SK-N-SH (cell line): ENCODE measurements around the gene ESD. TPM values are rescaled to one million over a fixed set of nuclear protein-coding genes. Genes with fewer than 3 reads are reported as not detected.
"Not testable (repeated sequence)": the region's sequence is repeated elsewhere in the genome, so short reads cannot be mapped to it uniquely, and the experiment has no call there.

Source experiments
- CTCF ChIA-PET: fragments of 300-600, 350-600 bp; formaldehyde crosslinking; extraction: SDS; loops from one replicate; lab custom pipeline; 2021; lab: Yijun Ruan, JAX
- POLR2A ChIA-PET: fragments of 350-600 bp; sonication (Branson Sonifier 250); formaldehyde crosslinking; extraction: SDS; loops from one replicate; lab custom pipeline; 2020; ENCODE audit warnings: antibody characterized with exemption, inconsistent platforms; lab: Yijun Ruan, JAX
- DNase-seq: peaks from one replicate; pipeline ENCODE4 v3.0.0; 2012
- H2AFZ ChIP-seq: fragments of 200-600 bp; sonication (generic); 2 replicates; pipeline ENCODE4 v1.8.1; 2016; ENCODE audit warnings: antibody characterized with exemption, mild to moderate bottlenecking, low read depth
- H3F3A ChIP-seq: fragments of 200-600 bp; sonication (generic); replicated peaks from 2 replicates; pipeline ENCODE3; 2016; ENCODE audit warnings: antibody characterized with exemption, mild to moderate bottlenecking; ENCODE audit not compliant: insufficient read depth
- H3K27ac ChIP-seq, 2 experiments: fragments of 200-500 bp in 1 of 2; fragments of 200-600 bp in 1 of 2; sonication (Bioruptor generic) in 1 of 2; sonication (generic), shearing (Covaris generic) in 1 of 2; 2 replicates each; pipeline versions ENCODE4 v1.5.1 to v1.6.1; 2014 to 2016; ENCODE audit warnings: low read depth in 2 of 2, inconsistent platforms in 1 of 2, low read length in 1 of 2, mild to moderate bottlenecking in 1 of 2, mixed read lengths in 1 of 2
- H3K27me3 ChIP-seq: fragments of 200-600 bp; sonication (generic), shearing (Covaris generic); 2 replicates; pipeline ENCODE4 v1.6.1; 2016; ENCODE audit warnings: mixed run types; ENCODE audit not compliant: insufficient read depth
- H3K36me3 ChIP-seq, 2 experiments: fragments of 200-500 bp in 1 of 2; fragments of 200-600 bp in 1 of 2; sonication (Bioruptor generic) in 1 of 2; sonication (generic) in 1 of 2; replicated peaks in 1 of 2; 2 replicates each; pipeline versions ENCODE3 to v1.5.1; 2014 to 2016; ENCODE audit warnings: low read length in 1 of 2, mild to moderate bottlenecking in 1 of 2; ENCODE audit not compliant: insufficient read depth in 2 of 2, control insufficient read depth in 1 of 2
- H3K4me1 ChIP-seq, 2 experiments: fragments of 200-500 bp in 1 of 2; fragments of 200-600 bp in 1 of 2; sonication (Bioruptor generic) in 1 of 2; sonication (generic), shearing (Covaris generic) in 1 of 2; 2 replicates each; pipeline versions ENCODE4 v1.5.1 to v1.6.1; 2014 to 2016; ENCODE audit warnings: low read depth in 1 of 2, low read length in 1 of 2, mixed run types in 1 of 2; ENCODE audit not compliant: insufficient read depth in 2 of 2, control insufficient read depth in 1 of 2
- H3K4me2 ChIP-seq: fragments of 200-600 bp; sonication (generic), shearing (Covaris generic); 2 replicates; pipeline ENCODE4 v1.6.1; 2017; ENCODE audit warnings: mixed run types
- H3K4me3 ChIP-seq, 2 experiments: fragments of 200-500 bp in 1 of 2; fragments of 200-600 bp in 1 of 2; sonication (Bioruptor generic) in 1 of 2; sonication (generic), shearing (Covaris generic) in 1 of 2; 2 replicates each; pipeline versions ENCODE4 v1.5.1 to v1.8.1; 2014 to 2016; ENCODE audit warnings: low read depth in 2 of 2, inconsistent platforms in 1 of 2, low read length in 1 of 2, mild to moderate bottlenecking in 1 of 2, mixed read lengths in 1 of 2, moderate library complexity in 1 of 2
- H3K79me2 ChIP-seq: fragments of 200-600 bp; sonication (generic); 2 replicates; pipeline ENCODE4 v1.8.1; 2017; ENCODE audit warnings: mild to moderate bottlenecking; ENCODE audit not compliant: insufficient read depth
- H3K9ac ChIP-seq: fragments of 200-600 bp; sonication (generic); 2 replicates; pipeline ENCODE4 v1.6.1; 2017; ENCODE audit warnings: mixed run types
- H3K9me2 ChIP-seq: fragments of 200-600 bp; sonication (generic); 2 replicates; pipeline ENCODE4 v1.6.1; 2017; ENCODE audit warnings: mixed run types
- H3K9me3 ChIP-seq: fragments of 200-600 bp; sonication (generic); 2 replicates; pipeline ENCODE4 v1.6.1; 2017; ENCODE audit warnings: mixed run types, mild to moderate bottlenecking, moderate library complexity
- H4K20me1 ChIP-seq: fragments of 200-600 bp; sonication (generic); 2 replicates; pipeline ENCODE4 v1.6.1; 2017; ENCODE audit warnings: mild to moderate bottlenecking, mixed run types; ENCODE audit not compliant: insufficient read depth
- EP300 ChIP-seq, 2 experiments: IDR thresholded peaks; 2 replicates each; pipeline versions ENCODE4 v1.4.0 to v1.6.1; 2012; ENCODE audit warnings: borderline replicate concordance in 1 of 2, low read depth in 1 of 2, low read length in 1 of 2
- EZH2phosphoT487 ChIP-seq: fragments of 200-600 bp; sonication (generic); IDR thresholded peaks from 2 replicates; pipeline ENCODE4 v1.6.1; 2017; ENCODE audit warnings: low read depth, mixed run types, mild to moderate bottlenecking, antibody characterized with exemption, moderate library complexity, borderline replicate concordance
- FOXM1 ChIP-seq: IDR thresholded peaks from 2 replicates; pipeline ENCODE4 v1.4.0; 2012; ENCODE audit warnings: low read depth, mild to moderate bottlenecking
- GATA2 ChIP-seq: sonication (generic); formaldehyde crosslinking; IDR thresholded peaks from 2 replicates; pipeline ENCODE4 v1.5.0; 2020; ENCODE audit warnings: mild to moderate bottlenecking, missing genetic modification reagents
- JUND ChIP-seq: IDR thresholded peaks from 2 replicates; pipeline ENCODE4 v1.4.0; 2012
- MEF2A ChIP-seq: IDR thresholded peaks from 2 replicates; pipeline ENCODE4 v1.4.0; 2012; ENCODE audit warnings: low read depth, borderline replicate concordance
- RAD21 ChIP-seq: IDR thresholded peaks from 2 replicates; pipeline ENCODE4 v1.6.1; 2012; ENCODE audit warnings: mild to moderate bottlenecking, low read length
- RFX5 ChIP-seq: IDR thresholded peaks from 2 replicates; pipeline ENCODE4 v1.6.1; 2012; ENCODE audit warnings: mild to moderate bottlenecking, improper control_type of control experiment, low read length
- TAF1 ChIP-seq: IDR thresholded peaks from 2 replicates; pipeline ENCODE4 v1.6.1; 2012; ENCODE audit warnings: low read depth, mild to moderate bottlenecking, low read length, moderate library complexity, borderline replicate concordance
- WGBS: methylation state at CpG from one replicate; pipeline ENCODE4 v1.1.6; 2017; ENCODE audit warnings: low lambda C conversion rate; 5-methylcytosine and 5-hydroxymethylcytosine counted together
- polyA plus RNA-seq, 3 experiments: library from polyadenylated mRNA; depleted of rRNA; stranded (reverse); fragments of >200 nt; gene quantifications; 2 replicates each; pipeline ENCODE4 v1.2.3, GENCODE V29; 2012
- TF ChIP-seq, protein P1 (sequence below): fragments of 200-600 bp; sonication (generic); IDR thresholded peaks from 2 replicates; pipeline ENCODE4 v1.6.1; 2017; ENCODE audit warnings: antibody characterized with exemption, mild to moderate bottlenecking, moderate library complexity
- TF ChIP-seq, protein P2 (sequence below): fragments of 150-350 bp; IDR thresholded peaks from 2 replicates; pipeline ENCODE4 v1.6.1; 2016; ENCODE audit warnings: mild to moderate bottlenecking, low read depth, low read length
- TF ChIP-seq, protein P3 (sequence below): IDR thresholded peaks from 2 replicates; pipeline ENCODE4 v1.4.0; 2012; ENCODE audit warnings: low read depth, borderline replicate concordance

Gene ESD
- polyA plus RNA-seq, 1 of the 3 experiments (the other 2 are of a cell fraction): 80.9 TPM

DNA sequence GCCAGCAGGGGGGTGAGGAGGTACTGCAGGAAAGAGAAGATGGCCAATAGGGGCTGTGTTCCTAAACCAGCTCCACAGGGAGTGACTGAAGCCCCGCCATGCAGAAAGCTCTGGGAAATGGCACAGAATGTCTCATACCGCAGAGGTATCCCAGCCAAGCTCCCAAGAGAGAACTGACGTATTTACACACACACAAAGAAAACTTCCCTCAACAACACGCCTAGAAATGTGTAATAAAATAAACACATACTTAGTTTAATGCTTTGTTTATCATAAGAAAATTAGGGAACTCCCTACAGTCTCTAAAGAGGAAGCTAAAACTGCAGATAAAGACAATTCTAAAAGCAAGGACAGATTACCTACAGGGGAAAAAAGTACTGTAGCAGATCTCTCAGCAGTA lies 40.0 kb downstream of the ESD start (continued):
- no peak for TF ChIP-seq EZH2phosphoT487
- TF ChIP-seq, protein P1, sequence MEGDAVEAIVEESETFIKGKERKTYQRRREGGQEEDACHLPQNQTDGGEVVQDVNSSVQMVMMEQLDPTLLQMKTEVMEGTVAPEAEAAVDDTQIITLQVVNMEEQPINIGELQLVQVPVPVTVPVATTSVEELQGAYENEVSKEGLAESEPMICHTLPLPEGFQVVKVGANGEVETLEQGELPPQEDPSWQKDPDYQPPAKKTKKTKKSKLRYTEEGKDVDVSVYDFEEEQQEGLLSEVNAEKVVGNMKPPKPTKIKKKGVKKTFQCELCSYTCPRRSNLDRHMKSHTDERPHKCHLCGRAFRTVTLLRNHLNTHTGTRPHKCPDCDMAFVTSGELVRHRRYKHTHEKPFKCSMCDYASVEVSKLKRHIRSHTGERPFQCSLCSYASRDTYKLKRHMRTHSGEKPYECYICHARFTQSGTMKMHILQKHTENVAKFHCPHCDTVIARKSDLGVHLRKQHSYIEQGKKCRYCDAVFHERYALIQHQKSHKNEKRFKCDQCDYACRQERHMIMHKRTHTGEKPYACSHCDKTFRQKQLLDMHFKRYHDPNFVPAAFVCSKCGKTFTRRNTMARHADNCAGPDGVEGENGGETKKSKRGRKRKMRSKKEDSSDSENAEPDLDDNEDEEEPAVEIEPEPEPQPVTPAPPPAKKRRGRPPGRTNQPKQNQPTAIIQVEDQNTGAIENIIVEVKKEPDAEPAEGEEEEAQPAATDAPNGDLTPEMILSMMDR: no peak
- TF ChIP-seq JUND: no peak
- TF ChIP-seq, all 33 proteins: peak for 0

DNA sequence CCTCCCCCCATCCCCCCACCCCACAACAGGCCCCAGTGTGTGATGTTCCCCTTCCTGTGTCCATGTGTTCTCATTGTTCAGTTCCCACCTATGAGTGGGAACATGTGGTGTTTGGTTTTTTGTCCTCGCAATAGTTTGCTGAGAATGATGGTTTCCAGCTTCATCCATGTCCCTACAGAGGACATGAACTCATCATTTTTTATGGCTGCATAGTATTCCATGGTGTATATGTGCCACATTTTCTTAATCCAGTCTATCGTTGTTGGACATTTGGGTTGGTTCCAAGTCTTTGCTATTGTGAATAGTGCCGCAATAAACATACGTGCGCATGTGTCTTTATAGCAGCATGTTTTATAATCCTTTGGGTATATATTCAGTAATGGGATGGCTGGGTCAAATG lies 41.5 kb downstream of the ESD start:
- H4K20me1 ChIP-seq, H3K4me2 ChIP-seq, H3K9ac ChIP-seq, DNase-seq, CTCF ChIA-PET, H3K27me3 ChIP-seq, H3K27ac ChIP-seq, POLR2A ChIA-PET, H3K4me1 ChIP-seq, H3K79me2 ChIP-seq, H3K36me3 ChIP-seq, H2AFZ ChIP-seq, H3K9me2 ChIP-seq, H3K9me3 ChIP-seq, H3K4me3 ChIP-seq: not testable (repeated sequence)
- WGBS: no CpG with 5 or more reads among the region's 5 CpGs
- H3F3A ChIP-seq: peaks cover 11% of the 10 kb centered on the region

DNA sequence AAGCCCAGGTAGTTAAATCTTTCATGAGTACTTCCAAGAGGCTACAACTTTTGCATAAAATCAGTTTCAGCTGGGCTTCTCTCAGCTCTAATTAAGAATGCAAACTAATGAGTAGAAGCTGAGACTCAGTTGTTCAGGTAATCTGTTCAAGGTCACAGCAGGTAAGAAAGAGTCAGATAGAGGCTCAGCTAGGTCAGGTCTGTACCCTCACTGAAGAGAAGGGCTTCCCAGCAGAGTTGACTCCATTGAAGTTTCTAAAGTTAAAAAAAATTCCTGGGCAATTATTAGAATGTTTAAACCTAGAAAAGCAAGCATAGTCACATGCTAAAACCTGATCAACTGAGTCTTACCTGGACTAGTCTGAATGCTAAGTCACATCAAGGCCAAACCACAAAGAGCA lies 42.1 kb downstream of the ESD start:
- Histone ChIP-seq H3K27me3 (no peaks in the 10 kb centered on the region), H2AFZ (no peak overlapping the region), H3K9ac (no peak overlapping the region), H3K36me3 (peaks cover 8 to 14% of the 10 kb centered on the region in 2 experiments), H3K9me3 (no peaks in the 10 kb centered on the region), H3K4me2 (no peak overlapping the region), H3F3A (peaks cover 11% of the 10 kb centered on the region), H4K20me1 (no peaks in the 10 kb centered on the region), H3K4me3 (no peak overlapping the region), H3K4me1 (peaks cover 0 to 7% of the 10 kb centered on the region in 2 experiments; a peak in 2 of 4 replicates), H3K27ac (no peak overlapping the region), H3K9me2 (no peaks in the 10 kb centered on the region), H3K79me2 (no peaks in the 10 kb centered on the region)
- no peak for DNase-seq
- ChIA-PET CTCF (interaction anchor here (1.6 kb wide), 1 partner anchor 10 kb away, joined by 8 read pairs; no protein-coding TSS in a partner anchor), POLR2A (no interaction called here)
- TF ChIP-seq RFX5: no peak
- no peak for TF ChIP-seq MEF2A
- TF ChIP-seq, protein P2, sequence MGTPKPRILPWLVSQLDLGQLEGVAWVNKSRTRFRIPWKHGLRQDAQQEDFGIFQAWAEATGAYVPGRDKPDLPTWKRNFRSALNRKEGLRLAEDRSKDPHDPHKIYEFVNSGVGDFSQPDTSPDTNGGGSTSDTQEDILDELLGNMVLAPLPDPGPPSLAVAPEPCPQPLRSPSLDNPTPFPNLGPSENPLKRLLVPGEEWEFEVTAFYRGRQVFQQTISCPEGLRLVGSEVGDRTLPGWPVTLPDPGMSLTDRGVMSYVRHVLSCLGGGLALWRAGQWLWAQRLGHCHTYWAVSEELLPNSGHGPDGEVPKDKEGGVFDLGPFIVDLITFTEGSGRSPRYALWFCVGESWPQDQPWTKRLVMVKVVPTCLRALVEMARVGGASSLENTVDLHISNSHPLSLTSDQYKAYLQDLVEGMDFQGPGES: no peak
- no peak for TF ChIP-seq TAF1
- TF ChIP-seq, protein P3, sequence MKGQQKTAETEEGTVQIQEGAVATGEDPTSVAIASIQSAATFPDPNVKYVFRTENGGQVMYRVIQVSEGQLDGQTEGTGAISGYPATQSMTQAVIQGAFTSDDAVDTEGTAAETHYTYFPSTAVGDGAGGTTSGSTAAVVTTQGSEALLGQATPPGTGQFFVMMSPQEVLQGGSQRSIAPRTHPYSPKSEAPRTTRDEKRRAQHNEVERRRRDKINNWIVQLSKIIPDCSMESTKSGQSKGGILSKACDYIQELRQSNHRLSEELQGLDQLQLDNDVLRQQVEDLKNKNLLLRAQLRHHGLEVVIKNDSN: no peak
- TF ChIP-seq JUND: no peak
- TF ChIP-seq RAD21: no peak
- TF ChIP-seq FOXM1: no peak
- TF ChIP-seq GATA2 (CRISPR knock-in tag): no peak
- no peak for TF ChIP-seq EP300 (IDR thresholded peaks at IDR 0.05; ENCODE audit: borderline replicate concordance in 1 of 2, low read depth in 1 of 2, low read length in 1 of 2)
